GM18861 (cell line): ENCODE results near the gene SF3B6.

Source experiments
- ATAC-seq: cut with Tn5 transposase; IDR thresholded peaks from one replicate; pipeline ENCODE4 v1.9.1; 2021; ENCODE audit not compliant: unreplicated experiment

Gene SF3B6

GRCh38 chr2:24022324-24022974, 53.7 kb downstream of the SF3B6 start:
- no peak for ATAC-seq

- no peak for ATAC-seq
Observed at GRCh38 chr2:24021122-24021998, 54.8 kb downstream of the SF3B6 start.

- ATAC-seq: no peak
Observed at GRCh38 chr2:24020244-24020643, 55.9 kb downstream of the SF3B6 start.

DNA sequence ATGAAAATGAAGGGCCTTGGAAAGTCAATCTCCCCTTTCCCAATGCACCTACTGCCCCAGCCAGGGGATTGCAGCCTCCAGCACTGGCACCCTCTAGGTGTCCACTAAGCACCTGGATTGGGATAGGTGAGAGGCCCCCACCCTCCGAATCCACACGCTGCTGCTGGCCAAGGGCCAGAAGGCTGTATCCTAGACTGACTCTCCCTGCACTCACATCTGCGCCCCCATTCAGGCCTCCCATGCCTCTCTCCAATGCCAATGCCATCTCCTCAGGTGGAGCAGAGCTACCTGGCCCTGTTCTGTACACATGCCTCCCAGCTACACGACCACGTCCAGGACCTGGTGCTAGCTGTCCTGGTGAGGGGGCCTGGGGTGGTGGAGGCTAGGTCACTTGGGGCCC, 56.4 kb downstream of the SF3B6 start:
- no peak for ATAC-seq

DNA sequence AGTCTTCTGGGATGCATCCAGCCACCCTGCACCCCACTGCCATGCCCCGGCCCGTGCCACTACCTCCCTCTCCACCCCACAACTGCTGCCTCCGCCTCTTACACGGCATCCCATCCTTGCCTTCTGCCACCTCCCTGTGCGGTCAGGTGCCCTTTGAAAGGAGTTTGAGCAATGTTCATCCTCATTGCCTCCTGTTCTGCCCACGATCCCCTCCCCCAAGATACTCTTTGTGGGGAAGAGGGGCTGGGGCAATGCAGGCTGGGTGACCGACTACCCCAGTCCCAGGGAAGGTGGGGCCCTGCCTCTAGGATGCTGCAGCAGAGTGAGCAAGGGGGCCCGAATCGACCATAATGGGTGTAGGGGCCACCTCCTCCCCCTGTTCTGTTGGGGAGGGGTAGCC, 57.9 kb downstream of the SF3B6 start:
- no peak for ATAC-seq

- ATAC-seq: no peak
Observed at GRCh38 chr2:24017711-24018110, 58.4 kb downstream of the SF3B6 start.
